ENCODE results near the gene FOXP1.

FOXP1 gene

GRCh38 chr3:71226565-71227269 is 356.8 kb downstream of the FOXP1 start:
- no peak for DNase-seq

DNA sequence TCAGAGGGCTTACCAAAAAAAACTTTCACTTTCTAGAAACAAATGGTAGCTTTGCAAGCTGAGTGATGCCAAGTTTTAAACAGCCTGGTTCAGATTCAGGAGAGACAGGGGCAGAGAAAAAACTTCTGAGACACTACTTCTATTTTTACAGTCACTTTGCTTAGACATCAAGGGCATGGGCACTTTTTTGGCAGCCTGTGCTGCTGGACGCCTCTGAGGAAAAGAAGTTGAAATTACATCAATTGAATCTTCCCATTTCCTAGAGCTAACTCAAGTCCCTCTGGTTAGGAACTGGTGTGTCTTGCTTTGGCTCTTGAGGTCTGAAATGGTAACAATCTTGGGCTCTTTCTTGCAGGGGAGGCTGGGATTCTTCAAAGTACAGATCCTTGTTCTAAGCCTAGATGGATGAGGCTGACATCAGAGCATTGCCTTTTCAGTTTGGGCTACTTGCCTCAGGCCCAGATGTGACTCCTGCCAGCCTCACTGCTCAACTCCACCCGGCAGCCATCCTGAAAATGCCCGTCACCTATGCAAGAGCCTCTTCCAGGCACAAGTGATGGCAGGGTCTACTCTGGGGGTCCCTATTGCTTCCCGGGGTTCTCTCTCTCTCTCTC is 357.5 kb downstream of the FOXP1 start:
- DNase-seq = no peak

- no peak for DNase-seq
Observed at GRCh38 chr3:71225002-71225684, 358.4 kb downstream of the FOXP1 start.

DNA sequence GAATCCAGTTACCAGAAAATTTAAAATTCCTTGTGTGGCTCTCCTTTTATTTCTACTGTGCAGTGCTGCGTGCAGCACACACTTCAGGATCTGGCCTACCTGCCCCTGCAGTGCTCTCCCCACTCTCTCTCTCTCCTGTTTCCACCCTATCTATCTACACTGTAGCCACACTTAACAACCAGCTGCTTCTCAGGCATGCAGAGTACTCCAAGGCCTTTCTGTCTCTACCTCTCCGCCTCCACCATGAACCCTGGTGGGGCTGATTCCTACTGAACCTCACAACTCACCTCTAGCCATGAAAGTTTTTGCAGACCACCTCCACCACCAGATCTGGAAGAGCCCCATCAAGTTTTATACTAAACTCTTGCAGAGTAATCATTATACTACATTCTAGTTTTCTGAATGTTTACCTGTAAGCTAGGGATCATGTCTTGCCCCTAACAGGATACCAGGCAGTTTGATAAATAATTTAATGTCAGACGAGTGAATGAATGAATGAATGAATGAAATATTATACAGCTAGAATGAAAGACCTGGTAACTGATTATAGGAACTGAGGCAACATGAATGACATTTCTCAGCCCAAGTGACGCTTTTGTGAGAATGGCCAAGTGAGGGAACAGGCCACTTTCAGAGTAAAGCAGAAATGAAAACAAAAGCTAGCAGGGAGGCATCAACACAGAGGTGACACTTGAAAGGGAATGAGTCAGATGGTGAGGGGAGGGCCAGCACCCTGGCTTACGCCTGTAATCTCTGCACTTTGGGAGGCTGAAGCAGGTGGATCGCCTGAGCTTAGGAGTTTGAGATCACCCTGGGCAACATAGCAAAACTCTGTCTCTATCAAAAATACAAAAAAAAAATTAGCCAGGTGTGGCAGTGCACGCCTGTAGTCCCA is 363.5 kb downstream of the FOXP1 start:
- DNase-seq = no peak

GRCh38 chr3:71218508-71218907 is 365.0 kb downstream of the FOXP1 start:
- DNase-seq = no peak

DNA sequence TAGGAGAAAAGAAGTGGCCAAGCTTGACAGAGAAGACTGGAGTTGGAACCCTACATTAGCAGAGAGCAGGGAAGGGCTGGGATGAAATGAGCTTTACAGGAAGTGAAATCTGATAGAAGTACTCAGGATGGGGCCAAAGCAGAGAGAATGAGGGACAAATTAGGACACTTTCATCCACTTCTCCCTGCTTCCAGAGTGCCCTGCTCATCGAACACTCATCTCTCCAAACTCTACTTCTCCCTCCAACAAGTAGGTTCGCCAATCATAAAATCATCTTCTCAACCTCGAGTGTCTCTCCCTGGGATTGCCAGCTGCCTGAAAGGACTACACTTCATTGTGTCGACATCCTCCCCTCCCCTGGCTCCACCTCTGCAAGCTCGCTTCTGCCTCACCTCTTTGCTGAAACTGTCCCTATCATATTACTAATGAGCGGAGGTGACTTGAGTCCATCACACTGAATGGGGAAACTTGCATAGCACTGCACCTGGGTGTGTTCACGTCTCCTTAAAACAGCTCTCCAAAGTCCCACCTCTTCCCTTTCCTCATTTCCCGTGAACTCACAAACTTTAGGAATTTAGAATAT is 365.8 kb downstream of the FOXP1 start:
- DNase-seq = no peak

GRCh38 chr3:71215351-71215750 is 368.2 kb downstream of the FOXP1 start:
- DNase-seq = no peak

- peak; percentile 58 for DNase-seq
Observed at GRCh38 chr3:71214797-71215196, 368.7 kb downstream of the FOXP1 start.

- no peak for DNase-seq
Observed at GRCh38 chr3:71214016-71214415, 369.5 kb downstream of the FOXP1 start.

DNA sequence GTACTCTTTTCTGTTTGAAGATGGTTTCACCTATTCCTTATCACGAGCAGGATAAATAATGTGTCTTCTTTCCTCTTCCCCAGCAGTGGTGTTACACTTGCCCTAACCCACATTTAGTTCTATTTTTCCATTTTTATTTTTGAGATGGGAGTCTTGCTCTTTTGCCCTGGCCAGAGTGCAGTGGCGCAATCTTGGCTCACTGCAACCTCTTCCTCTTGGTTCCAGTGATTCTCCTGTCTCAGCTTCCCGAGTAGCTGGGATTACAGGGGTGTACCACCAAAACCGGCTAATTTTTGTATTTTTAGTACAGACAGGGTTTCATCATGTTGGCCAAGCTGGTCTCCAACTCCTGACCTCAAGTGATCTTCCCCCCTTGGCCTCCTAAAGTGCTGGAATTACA is 372.4 kb downstream of the FOXP1 start:
- no peak for DNase-seq

- DNase-seq = no peak
Observed at GRCh38 chr3:71210257-71211007, 373.1 kb downstream of the FOXP1 start.

DNA sequence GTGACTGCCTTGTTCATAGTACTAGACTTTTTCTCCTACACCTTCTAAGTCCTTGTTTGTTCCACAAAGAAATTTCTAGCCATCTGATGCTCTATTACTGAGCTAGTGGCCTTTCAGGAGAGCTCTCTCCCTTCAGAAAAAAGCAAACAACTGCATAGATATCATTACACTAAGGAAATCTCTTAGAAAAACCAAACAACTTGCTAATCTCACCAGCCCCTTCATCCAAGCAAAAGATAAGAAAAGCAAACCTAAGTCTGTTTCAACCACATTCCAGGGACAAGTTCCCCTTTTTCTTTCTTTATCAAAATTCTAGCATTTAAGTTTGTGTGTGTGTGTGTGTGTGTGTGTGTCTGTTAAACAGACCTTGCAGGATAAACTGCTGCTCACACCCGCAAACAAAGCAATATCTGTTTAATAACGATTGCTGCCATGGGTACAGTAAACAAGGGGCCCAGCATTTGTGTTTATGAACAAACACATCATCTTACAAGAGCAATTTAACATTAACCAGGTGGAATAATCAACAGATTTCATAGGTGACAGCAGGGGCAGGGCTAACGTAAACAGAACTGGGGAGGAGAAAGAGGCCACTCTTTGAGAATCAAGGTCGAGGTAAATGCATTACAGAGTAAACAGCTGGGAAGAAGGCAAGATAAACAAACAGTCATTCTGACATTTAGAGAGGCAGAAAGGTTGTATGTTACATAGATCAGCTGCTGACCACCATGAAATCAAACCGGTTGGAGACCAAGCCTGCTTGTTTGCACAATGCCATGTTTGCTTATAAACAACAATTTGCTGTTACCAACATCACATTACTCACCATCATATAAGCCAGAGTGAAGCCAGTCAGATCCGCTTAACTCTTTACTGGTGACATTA is 375.1 kb downstream of the FOXP1 start:
- DNase-seq = peak; percentile 60

- DNase-seq = no peak
Observed at GRCh38 chr3:71207632-71208031, 375.9 kb downstream of the FOXP1 start.

GRCh38 chr3:71206305-71207165 is 377.0 kb downstream of the FOXP1 start:
- DNase-seq = no peak

DNA sequence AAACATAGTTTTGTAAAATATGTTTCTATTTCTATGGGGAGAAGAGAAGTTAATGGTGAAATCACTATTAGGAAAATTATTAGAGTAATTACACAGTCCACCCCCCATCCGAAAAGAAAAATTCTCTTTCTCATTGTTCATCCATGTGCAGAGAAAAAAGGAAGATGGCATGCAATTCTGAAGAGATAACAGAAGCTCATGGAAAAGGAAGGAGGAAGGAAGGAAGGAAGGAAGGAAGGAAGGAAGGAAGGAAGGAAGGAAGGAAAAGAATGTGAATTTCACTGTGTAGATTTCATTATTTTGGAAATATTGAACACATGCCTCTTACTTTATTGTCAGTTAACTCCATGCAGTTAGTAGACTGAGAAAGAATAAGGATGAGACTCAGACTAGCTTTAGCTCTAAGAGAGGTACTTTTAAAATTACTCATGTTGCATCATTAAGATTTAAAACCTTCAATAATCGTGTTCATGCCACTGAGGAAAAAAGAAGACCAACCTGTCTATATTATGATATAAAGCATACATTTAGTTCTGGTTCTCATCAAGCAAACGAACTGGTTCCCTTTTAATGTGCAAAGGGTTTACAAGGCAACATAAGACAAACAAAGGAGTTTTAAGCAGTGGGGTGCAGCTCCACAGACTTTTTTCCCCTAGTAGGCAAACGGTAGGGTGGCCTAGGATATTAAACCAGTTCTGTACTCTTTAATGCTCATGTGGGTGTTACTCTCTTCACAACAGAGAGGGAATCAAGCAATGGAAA is 379.6 kb downstream of the FOXP1 start:
- DNase-seq = no peak

DNA sequence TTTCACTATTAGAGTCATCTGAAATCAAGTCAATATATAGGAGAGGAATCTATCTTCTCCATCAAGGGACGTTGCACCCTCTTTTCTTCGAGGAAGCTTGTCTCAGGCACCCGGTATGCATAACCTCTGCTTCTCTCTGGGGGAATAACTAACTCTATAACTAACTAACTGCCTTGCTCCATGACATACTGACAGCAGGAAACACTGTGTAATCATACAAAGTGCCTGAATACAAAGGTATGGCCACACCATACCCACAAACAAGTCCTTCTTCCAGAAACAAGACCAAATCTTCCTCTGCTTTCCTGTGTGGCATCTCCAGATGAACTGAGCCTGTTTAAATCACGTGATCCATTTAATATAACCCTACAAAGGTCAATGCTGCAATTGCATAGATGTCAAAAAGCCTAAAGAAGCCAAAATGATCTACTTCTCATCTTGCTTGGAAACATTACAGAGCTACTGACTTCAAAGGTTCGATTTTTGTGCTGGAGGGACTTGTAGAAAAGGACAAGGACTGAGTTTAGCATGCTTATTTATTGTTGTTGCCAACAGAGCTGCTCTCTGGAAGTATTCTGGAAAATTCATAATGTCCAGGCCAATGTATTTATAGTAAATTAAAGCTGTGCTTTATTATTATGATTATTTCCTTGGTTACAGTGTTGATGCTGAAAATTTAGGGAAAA is 380.5 kb downstream of the FOXP1 start:
- no peak for DNase-seq

GRCh38 chr3:71201939-71202338 is 381.6 kb downstream of the FOXP1 start:
- DNase-seq = no peak

- DNase-seq = no peak
Observed at GRCh38 chr3:71197841-71198565, 385.5 kb downstream of the FOXP1 start.

Data from NCI-H526 treated with DMSO at 0.1 percent for 48 hours (cell line).